CD14-positive monocyte (primary cell): ENCODE results near the gene NDUFB2. TPM values are rescaled to one million over a fixed set of nuclear protein-coding genes. Genes with fewer than 3 reads are reported as not detected.

ENCODE experiments used
- DNase-seq, 3 donors: peaks; one replicate each; pipeline ENCODE4 v3.0.0-alpha.2; 2011 to 2022
- H2AFZ ChIP-seq: 2 replicates; pipeline ENCODE4 v1.6.0; 2012; ENCODE audit warnings: mild to moderate bottlenecking, low read depth, low read length, inconsistent platforms; ENCODE audit not compliant: insufficient read depth, poor library complexity, severe bottlenecking
- H3K27ac ChIP-seq, 2 donors: 1 replicate in 1 of 2; 2 replicates in 1 of 2; pipeline ENCODE4 v1.5.1; 2012 to 2013; ENCODE audit warnings: low read length in 2 of 2, control low read depth in 1 of 2, inconsistent platforms in 1 of 2, low read depth in 1 of 2, mild to moderate bottlenecking in 1 of 2
- H3K27me3 ChIP-seq, 2 donors: one replicate each; pipeline versions ENCODE4 v1.6.0 to v1.6.1; 2011 to 2013; ENCODE audit warnings: low read length in 2 of 2; ENCODE audit not compliant: control insufficient read depth in 2 of 2, insufficient read depth in 2 of 2
- H3K36me3 ChIP-seq, 2 donors: replicated peaks in 1 of 2; 1 replicate in 1 of 2; 2 replicates in 1 of 2; pipeline versions ENCODE4 v1.5.1 to v1.6.1; 2012 to 2013; ENCODE audit warnings: low read length in 2 of 2, control low read depth in 1 of 2, inconsistent platforms in 1 of 2, mild to moderate bottlenecking in 1 of 2; ENCODE audit not compliant: insufficient read depth in 2 of 2, control insufficient read depth in 1 of 2
- H3K4me1 ChIP-seq, 2 donors: 1 replicate in 1 of 2; 2 replicates in 1 of 2; pipeline versions ENCODE4 v1.5.1 to v1.6.1; 2012 to 2013; ENCODE audit warnings: low read length in 2 of 2, control low read depth in 1 of 2, inconsistent platforms in 1 of 2, mild to moderate bottlenecking in 1 of 2, moderate library complexity in 1 of 2; ENCODE audit not compliant: insufficient read depth in 2 of 2, control insufficient read depth in 1 of 2
- H3K4me2 ChIP-seq: replicated peaks from 2 replicates; pipeline ENCODE3; 2012; ENCODE audit warnings: low read length, moderate library complexity, mild to moderate bottlenecking; ENCODE audit not compliant: poor library complexity, severe bottlenecking; ENCODE audit errors: extremely low read depth
- H3K4me3 ChIP-seq, 3 experiments: fragments of 200-600 bp in 1 of 3; sonication (generic) in 1 of 3; replicated peaks in 1 of 3; 1 replicate in 2 of 3; 2 replicates in 1 of 3; pipeline ENCODE4 v1.5.1; 2011 to 2013; ENCODE audit warnings: low read length in 3 of 3, mild to moderate bottlenecking in 3 of 3, control low read depth in 2 of 3, low read depth in 2 of 3, inconsistent platforms in 1 of 3, moderate library complexity in 1 of 3
- H3K79me2 ChIP-seq: 2 replicates; pipeline ENCODE4 v1.6.0; 2012; ENCODE audit warnings: mild to moderate bottlenecking, control low read depth, inconsistent platforms, low read length, moderate library complexity; ENCODE audit not compliant: insufficient read depth
- H3K9ac ChIP-seq: 2 replicates; pipeline ENCODE4 v1.6.0; 2017; ENCODE audit warnings: low read length, mild to moderate bottlenecking; ENCODE audit not compliant: insufficient read depth, poor library complexity, severe bottlenecking
- H3K9me3 ChIP-seq, 2 donors: replicated peaks in 1 of 2; 1 replicate in 1 of 2; 2 replicates in 1 of 2; pipeline versions ENCODE4 v1.5.1 to v1.6.1; 2012 to 2013; ENCODE audit warnings: low read length in 2 of 2, control low read depth in 1 of 2; ENCODE audit not compliant: control insufficient read depth in 1 of 2, insufficient read depth in 1 of 2
- H4K20me1 ChIP-seq: 2 replicates; pipeline ENCODE4 v1.6.0; 2012; ENCODE audit warnings: mild to moderate bottlenecking, low read length, control low read depth, moderate library complexity; ENCODE audit not compliant: insufficient read depth
- H3K27ac Mint-ChIP-seq, 7 donors: one replicate each; pipeline ENCODE4 v1.8.0; 2020; ENCODE audit warnings: mild to moderate bottlenecking in 7 of 7, mixed read lengths in 7 of 7, moderate library complexity in 6 of 7, inconsistent platforms in 2 of 7
- H3K27me3 Mint-ChIP-seq, 3 donors: one replicate each; pipeline ENCODE4 v1.8.0; 2021 to 2022; ENCODE audit warnings: low read depth in 3 of 3, mild to moderate bottlenecking in 3 of 3, mixed read lengths in 3 of 3, moderate library complexity in 3 of 3, inconsistent platforms in 1 of 3
- H3K36me3 Mint-ChIP-seq, 2 donors: one replicate each; pipeline ENCODE4 v1.8.0; 2020; ENCODE audit warnings: mixed read lengths in 2 of 2, inconsistent platforms in 1 of 2, mild to moderate bottlenecking in 1 of 2
- H3K4me1 Mint-ChIP-seq: one replicate; pipeline ENCODE4 v1.8.0; 2020; ENCODE audit warnings: mild to moderate bottlenecking, mixed read lengths
- H3K4me3 Mint-ChIP-seq, 2 donors: one replicate each; pipeline ENCODE4 v1.8.0; 2020; ENCODE audit warnings: mild to moderate bottlenecking in 2 of 2, mixed read lengths in 2 of 2, moderate library complexity in 1 of 2
- H3K9me3 Mint-ChIP-seq, 7 donors: one replicate each; pipeline ENCODE4 v1.8.0; 2020 to 2022; ENCODE audit warnings: mixed read lengths in 7 of 7, mild to moderate bottlenecking in 6 of 7, moderate library complexity in 6 of 7, inconsistent platforms in 2 of 7
- WGBS: methylation state at CpG from one replicate; pipeline ENCODE4 v1.1.5; 2013; ENCODE audit warnings: missing lambda C conversion rate; ENCODE audit not compliant: insufficient coverage; 5-methylcytosine and 5-hydroxymethylcytosine counted together
- intact Hi-C, 2 donors: fragments of 100-400 bp; cut with micrococcal nuclease; formaldehyde crosslinking; loops; one replicate each; pipeline versions ENCODE4 v1.15.0 to v1.15.1; 2023
- polyA plus RNA-seq, 3 donors: library from polyadenylated mRNA; depleted of rRNA in 1 of 3; unstranded in 2 of 3; stranded (reverse) in 1 of 3; fragments of 300-500 nt in 2 of 3; fragments of >200 nt in 1 of 3; fragmentation: Illumina TruSeq in 2 of 3; gene quantifications; 1 replicate in 2 of 3; 2 replicates in 1 of 3; pipeline ENCODE4 v1.2.3, GENCODE V29; 2012 to 2021
- TF ChIP-seq, protein P1 (sequence below): fragments of 200-600 bp; IDR thresholded peaks from one replicate; pipeline ENCODE4 v1.8.0; 2022; ENCODE audit warnings: antibody characterized with exemption, mild to moderate bottlenecking

NDUFB2 gene
- polyA plus RNA-seq, 3 donors = 250 to 516 (median 479) TPM

DNA sequence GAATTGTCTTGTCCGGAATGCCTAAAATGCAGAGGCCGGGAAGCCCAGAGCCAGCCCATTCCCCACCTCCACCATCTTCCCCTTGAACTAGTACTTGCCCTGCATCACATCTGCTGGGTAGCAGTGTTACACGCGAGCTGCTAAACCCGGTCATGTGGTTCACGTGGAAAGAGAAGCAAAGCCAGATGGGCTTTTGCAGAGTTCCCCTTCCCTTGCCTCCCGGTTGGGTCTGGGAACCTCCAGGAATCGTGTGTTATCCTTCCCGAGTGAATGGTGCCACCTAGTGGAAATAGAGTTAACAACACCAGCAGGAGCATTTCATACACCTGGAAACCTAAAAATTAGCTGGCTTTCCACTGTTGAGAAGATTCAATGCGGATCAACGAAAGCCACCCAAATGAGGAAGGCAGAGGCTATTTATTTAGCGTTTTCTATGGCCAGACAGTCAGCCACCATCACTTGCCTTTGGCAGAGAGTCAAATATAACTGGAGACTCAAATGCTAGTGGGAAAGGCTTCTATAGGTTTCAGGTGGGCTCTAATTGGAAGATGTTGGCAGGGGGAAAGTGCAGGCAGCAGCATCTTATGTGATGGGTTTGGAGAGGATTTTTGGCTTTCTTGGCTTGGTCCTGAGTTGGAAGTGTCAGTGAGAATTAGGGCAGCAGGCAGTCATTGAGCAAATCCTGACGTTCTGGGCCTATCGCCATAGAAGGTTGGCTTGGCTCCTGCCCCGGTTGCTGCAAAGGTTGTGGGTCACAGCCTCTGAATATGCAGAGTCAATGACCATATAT lies 43.0 kb upstream of the NDUFB2 start:
- H3K27ac Mint-ChIP-seq = no peak overlapping the region
- peak overlapping the region; percentile 41 for H2AFZ ChIP-seq

DNA sequence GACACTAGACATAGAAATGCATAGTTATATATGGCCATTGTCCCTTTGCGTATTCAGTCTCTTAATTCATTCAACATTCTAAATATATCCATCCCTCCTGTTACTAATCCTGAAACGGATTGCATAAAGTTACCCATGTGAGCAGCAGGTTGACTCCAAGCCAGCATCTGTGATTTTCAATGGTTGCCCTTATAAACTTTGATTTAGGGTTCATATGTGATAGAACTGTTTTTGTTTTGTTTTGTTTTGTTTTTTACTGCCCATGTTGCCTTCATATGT lies 42.5 kb upstream of the NDUFB2 start:
- peaks cover 0 to 2% (median 0%) of the 10 kb centered on the region in 7 donors for H3K9me3 Mint-ChIP-seq
- TF ChIP-seq, protein P1, sequence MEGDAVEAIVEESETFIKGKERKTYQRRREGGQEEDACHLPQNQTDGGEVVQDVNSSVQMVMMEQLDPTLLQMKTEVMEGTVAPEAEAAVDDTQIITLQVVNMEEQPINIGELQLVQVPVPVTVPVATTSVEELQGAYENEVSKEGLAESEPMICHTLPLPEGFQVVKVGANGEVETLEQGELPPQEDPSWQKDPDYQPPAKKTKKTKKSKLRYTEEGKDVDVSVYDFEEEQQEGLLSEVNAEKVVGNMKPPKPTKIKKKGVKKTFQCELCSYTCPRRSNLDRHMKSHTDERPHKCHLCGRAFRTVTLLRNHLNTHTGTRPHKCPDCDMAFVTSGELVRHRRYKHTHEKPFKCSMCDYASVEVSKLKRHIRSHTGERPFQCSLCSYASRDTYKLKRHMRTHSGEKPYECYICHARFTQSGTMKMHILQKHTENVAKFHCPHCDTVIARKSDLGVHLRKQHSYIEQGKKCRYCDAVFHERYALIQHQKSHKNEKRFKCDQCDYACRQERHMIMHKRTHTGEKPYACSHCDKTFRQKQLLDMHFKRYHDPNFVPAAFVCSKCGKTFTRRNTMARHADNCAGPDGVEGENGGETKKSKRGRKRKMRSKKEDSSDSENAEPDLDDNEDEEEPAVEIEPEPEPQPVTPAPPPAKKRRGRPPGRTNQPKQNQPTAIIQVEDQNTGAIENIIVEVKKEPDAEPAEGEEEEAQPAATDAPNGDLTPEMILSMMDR = no peak
- no peak overlapping the region for H3K4me3 Mint-ChIP-seq
- intact Hi-C loops = loop anchor here (10.0 kb wide), 2 partner anchors 169 to 361 kb away; partner anchors contain the start of gene MRPS33 (in 1 of the 2)
- no peaks in the 10 kb centered on the region for H3K36me3 Mint-ChIP-seq
- H3K4me1 ChIP-seq = peaks cover 30 to 38% of the 10 kb centered on the region in 2 donors
- WGBS = no CpG with 5 or more reads among the region's 2 CpGs
- no peak for DNase-seq
- no peak overlapping the region for H3K4me2 ChIP-seq
- no peak overlapping the region for H3K27ac ChIP-seq
- H3K36me3 ChIP-seq = no peaks in the 10 kb centered on the region
- H3K4me1 Mint-ChIP-seq = peaks cover 47% of the 10 kb centered on the region
- no peak overlapping the region for H2AFZ ChIP-seq
- H3K79me2 ChIP-seq = no peaks in the 10 kb centered on the region
- no peaks in the 10 kb centered on the region for H3K9me3 ChIP-seq
- no peak overlapping the region for H3K4me3 ChIP-seq
- no peaks in the 10 kb centered on the region for H3K27me3 ChIP-seq
- no peaks in the 10 kb centered on the region for H4K20me1 ChIP-seq
- no peak overlapping the region for H3K27ac Mint-ChIP-seq
- no peak overlapping the region for H3K9ac ChIP-seq
- peaks cover 4 to 7% (median 6%) of the 10 kb centered on the region in 3 donors for H3K27me3 Mint-ChIP-seq

More for the DNA sequence above, 43.0 kb upstream of the NDUFB2 start:
- Histone ChIP-seq H3K36me3 (no peaks in the 10 kb centered on the region), H3K27me3 (no peaks in the 10 kb centered on the region), H3K9me3 (no peaks in the 10 kb centered on the region), H3K79me2 (no peaks in the 10 kb centered on the region), H3K9ac (no peak overlapping the region), H4K20me1 (no peaks in the 10 kb centered on the region), H3K4me3 (no peak overlapping the region), H3K4me2 (peak overlapping the region; percentile 22), H3K4me1 (peaks cover 30 to 38% of the 10 kb centered on the region in 2 donors), H3K27ac (no peak overlapping the region)
- peak in 2 of 3 donors; percentile 55 to 65 for DNase-seq
- Mint-ChIP-seq H3K4me1 (peaks cover 47% of the 10 kb centered on the region), H3K36me3 (no peaks in the 10 kb centered on the region), H3K4me3 (peak overlapping the region in 1 of 2 donors; percentile 48), H3K27me3 (peaks cover 4 to 7% (median 6%) of the 10 kb centered on the region in 3 donors), H3K9me3 (peaks cover 0 to 2% (median 0%) of the 10 kb centered on the region in 7 donors)
- 22% methylated on average over 12 of the region's 15 CpGs for WGBS
- TF ChIP-seq, protein P1 = peak; percentile 97
- intact Hi-C loops = loop anchor here (10.0 kb wide), 2 partner anchors 169 to 361 kb away; partner anchors contain the start of gene MRPS33 (in 1 of the 2)
